NK-92 (cell line): Measurements from ENCODE around the gene NUF2.
"Not testable (repeated sequence)": the region's sequence is repeated elsewhere in the genome, so short reads cannot be mapped to it uniquely, and the experiment has no call there.

ENCODE experiments used
- DNase-seq: peaks from one replicate; lab custom pipeline; 2025; ENCODE audit not compliant: unreplicated experiment; lab: John Stamatoyannopoulos, UW

NUF2 gene

DNA sequence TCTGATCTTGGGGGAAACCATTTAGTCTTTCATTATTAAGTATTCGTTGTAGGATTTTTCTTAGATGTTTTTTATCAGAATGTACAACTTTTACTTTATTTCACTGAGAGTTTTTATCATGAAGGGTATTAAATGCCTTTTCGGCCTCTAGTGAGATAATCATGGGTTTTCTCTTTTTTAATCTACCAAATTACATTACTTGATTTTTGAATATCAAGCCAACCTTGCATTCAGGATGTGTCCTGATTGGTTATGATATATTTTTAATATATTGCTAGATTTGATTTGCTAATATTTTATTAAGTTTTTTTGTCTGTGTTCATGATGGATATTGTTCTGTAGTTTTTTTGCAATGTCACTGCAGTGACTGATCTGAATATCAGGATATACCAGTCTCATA, 9.4 kb downstream of the NUF2 start:
- no peak for DNase-seq

DNA sequence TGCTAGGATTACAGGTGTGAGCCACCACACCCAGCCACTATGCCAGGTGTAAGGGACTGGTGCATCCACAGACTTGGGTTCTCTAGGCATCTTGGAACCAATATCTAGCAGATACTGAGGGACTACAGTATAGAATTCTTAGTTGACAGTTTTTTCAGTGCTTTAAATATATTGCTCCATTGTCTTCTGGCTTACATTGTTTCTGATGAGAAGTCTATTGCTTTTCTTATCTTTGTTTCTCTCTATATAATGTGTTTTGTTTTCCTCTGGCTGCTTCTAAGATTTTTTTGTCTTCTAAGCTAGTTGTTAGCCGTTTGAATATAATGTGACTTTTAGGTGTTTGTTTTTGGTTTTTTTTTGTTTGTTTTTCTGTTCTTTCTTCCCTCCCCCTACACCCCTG, 13.5 kb downstream of the NUF2 start:
- DNase-seq: no peak

DNA sequence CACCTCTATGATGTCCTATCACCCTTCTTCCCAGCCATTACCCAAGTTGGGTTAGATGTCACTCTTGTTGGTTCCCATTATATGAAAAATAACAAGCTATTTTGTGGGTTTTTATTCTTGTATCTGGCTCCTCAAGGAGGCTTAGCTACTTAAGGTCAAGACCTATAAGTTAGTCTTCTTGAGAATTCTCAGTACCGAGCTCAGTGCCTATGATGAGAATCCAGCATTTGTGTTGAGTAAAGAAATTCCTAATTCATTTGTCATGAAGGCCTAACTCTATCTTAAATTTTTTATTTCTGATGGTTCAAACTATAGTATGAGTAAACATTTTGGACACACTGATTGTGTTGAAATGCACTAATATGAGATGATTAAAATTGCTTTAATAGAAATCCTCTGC, 15.9 kb downstream of the NUF2 start:
- DNase-seq: no peak

DNA sequence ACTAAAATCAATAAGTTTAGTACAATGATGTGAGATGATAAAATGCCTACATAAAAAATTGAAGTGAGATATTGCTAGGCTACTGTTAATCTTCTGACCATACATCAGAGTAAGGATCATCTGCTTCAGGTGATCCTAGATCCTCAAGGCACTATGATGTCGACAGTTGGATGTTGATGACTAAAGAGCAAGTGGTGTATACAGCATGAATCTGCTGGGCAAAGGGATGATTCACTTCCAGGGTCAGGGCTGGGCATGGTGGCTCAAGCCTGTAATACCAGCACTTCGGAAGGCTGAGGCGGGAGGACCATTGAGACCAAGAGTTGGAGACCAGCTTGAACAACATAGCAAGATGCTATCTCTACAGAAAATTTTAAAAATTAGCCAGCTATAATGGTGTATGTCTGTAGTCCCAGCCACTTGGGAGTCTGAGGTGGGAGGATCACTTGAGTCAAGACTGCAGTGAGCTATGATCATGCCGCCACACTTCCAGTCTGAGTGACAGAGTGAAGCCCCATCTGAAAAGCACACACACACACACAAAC, 24.6 kb downstream of the NUF2 start:
- DNase-seq: no peak

DNA sequence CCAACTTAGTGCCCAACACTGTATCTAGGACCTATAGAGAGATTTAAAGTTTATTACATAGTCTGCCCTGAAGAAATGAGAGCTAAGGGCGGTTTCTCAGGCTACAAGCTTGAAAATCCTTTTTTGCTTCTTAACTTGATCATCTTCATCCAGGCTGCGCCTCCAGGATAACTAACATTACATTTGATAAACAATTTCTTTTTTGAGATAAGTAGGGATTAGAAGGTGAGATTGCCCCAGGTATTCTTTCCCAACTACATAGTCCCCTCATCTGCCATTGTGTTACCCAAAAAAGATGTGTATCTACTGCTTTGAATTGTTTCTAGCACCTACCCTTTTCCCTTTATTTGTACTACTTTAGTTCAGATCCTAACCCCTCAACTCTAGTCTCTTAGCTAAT, 25.4 kb downstream of the NUF2 start:
- no peak for DNase-seq

DNA sequence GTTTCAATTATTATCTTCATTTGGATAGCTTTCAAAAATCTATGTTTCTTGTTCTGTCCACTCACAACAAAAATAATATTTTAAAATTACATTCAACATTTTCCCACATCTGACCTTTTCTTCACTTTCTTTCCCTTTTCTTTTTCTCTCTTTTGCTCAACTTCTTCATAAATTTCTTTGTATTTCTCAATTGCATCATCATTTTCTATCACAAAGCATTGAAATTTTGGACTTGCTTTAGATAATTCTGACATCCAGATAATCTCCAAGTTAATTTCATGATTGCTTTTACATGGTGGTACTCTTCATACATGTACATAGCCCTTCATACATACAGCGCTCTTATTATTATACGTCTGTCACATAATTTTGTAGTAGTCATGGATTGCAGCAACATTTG, 30.2 kb downstream of the NUF2 start:
- no peak for DNase-seq

DNA sequence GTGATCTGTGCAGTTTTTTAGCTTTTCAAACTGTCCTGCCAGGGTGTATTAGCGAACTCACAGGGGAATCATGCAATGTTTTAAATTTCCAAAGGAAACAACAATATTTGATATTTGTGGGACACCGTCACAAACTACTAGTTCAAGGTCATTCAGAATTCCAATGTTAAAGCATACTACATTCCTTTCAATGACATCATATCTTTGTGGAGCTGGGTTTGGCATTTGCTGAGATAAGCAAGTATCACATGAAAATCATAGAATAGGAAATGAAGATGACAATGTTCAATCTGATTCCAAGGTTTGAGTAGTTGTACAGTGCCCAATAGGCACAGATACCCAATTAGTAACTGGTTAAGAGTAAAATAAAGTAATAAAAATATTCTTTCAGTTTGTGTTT, 35.6 kb downstream of the NUF2 start:
- DNase-seq: no peak

DNA sequence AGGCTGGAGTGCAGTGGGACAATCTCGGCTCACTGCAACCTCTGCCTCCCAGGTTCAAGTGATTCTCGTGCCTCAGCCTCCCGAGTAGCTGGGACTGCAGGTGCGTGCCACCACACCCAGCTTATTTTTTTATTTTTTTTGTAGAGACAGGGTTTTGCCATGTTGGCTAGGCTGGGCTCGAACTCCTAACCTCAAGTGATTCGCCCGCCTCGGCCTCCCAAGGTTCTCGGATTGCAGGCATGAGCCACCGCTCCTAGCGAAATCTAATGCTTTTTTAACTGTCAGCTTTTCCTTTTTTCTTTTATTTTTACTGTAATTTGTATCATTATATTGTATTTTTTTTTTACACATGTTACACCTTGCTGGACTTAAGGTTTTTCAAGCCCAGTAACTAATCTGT, 36.4 kb downstream of the NUF2 start:
- not testable (repeated sequence) for DNase-seq

DNA sequence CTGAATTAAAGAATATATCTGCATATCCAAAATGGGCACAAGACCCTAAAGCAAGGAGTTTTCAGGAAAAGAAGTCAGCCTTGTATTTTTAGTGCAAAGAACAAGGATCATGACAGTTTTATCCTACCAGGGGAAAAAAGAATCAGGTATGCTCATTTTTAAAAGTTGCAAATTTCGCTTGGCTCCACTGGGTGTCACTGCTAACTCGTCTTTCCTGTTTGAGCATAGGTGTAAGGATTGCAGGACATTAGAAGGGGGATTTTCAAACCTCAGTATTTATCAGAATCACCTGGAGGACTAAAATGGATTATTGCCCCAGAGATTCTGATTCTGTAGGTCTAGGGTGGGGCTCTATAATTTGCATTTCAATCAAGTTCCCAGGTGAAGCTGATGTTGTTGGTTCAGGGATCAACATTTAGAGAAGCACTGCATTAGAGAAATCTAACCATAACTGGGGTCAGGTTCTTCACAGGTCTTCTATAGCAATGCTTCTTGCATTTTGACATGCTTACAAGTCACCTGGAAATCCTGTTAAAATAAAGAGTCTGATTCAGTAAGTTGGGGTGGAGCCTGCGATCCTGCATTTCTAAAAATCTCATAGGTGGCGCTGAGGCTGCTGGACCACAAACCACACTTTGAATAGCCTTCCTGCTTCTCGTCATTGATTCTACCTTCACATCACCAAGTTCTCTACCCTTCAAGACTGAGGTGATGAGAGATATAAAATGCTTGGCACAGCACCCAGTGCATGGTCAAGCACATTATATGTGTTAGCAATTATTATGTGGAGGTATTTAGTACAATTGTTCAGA, 39.6 kb downstream of the NUF2 start:
- DNase-seq: no peak

DNA sequence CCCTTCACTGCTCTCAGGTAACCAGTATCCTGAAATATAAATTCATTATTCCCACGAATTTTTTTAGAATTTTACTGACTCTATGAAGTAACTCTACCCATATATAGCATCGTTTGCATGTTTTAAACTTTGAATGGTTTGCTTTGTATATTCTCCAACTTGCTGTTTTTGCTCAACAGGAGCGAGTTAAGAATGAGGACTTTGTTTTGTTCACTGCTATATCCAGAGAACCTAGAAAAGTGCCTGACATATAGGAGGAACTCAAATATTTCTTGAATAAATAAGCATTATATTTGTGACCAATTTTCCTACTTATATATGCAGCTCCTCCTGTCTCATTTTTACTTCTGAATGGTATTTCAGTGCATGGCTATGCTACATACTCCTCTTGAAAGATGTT, 43.4 kb downstream of the NUF2 start:
- no peak for DNase-seq

DNA sequence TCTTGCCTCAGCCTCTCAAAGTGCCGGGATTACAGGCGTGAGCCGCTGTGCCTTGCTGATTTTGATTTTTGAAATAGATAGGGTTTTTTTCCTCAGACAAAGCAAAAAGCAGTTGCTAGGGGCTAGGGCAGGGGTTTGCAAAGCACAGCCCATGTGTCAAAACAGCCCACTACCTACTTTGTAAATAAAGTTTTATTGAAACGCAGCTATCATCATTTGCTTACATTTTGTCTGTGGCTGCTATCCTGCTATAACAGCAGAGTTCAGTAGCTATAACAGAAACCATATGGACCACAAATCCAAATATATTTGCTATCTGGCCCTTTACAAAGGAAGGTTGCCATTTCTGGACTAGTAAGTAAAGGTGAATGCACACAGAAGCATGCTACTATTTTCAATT, 44.8 kb downstream of the NUF2 start:
- DNase-seq: no peak

DNA sequence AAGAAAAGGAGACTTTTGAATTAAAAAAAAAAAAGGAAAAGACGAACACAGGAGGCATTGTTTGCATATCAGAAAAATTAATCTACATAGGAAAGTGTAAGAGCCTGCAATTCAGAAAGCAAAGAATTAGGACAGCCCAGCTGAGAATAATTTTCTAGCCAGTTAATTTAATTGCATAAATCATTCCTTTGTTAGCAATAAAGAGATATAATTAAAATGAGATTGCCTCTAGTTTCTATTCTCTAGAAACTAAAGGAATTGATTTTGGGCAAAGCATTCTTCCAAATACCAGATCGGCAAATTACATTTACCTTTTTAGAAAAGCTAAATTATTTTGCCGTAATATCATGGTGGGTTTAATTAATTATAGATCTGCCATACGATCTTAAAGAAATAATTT, 46.0 kb downstream of the NUF2 start:
- no peak for DNase-seq

DNA sequence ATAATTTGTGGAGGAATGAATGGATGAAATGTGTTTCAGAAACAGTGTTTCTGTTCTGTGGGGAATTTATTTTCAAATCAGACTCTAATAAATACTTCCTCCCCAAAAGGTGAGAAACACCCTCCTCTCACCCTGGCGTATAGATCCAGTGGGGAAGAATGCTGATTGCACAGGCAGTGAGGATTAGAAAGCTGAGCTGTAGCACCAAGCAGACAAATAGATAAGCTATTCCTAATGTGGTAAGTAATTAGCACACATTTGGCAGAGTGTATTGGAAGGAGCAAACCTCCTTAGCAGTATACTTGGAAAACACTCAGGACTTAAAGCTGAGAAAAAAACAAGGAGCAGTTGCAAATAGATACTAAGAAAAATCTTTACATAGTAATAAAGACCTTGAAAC, 50.8 kb downstream of the NUF2 start:
- DNase-seq: no peak

DNA sequence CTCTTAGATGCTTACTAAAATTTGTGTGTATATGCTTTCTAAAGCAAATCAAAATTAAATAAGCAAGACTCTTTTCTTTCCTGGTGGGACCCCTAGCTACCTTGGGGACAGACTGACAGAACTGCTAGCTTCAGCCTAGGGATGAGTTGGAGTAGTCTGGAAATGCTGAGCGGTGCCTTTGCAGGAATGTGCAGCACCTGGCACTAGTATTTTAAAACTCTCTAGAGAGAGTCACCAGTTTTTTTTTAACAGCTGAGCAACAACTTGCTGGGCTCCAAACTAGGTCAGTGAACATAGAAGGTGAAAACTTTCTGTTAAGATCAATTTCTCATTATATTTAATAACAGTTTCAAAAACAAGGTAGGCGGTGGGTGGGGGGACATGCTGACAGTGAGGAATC, 56.8 kb downstream of the NUF2 start:
- DNase-seq: no peak

DNA sequence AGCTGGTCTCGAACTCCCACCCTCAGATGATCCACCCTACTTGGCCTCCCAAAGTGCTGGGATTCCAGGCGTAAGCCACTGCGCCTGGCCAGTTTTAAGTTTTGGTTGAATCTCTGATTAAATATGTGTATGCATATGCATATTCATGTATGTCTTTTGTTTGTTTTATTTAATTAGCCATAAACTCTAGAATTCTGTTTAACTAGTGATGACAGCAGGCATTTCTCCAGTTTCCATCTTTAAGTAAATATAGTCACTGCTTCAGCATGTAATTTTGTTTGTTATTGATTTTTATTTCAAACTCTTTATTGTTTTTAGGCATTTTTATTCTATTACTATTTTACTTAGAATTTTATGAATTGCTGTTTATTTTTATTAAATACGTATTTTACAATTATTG, 58.0 kb downstream of the NUF2 start:
- no peak for DNase-seq

DNA sequence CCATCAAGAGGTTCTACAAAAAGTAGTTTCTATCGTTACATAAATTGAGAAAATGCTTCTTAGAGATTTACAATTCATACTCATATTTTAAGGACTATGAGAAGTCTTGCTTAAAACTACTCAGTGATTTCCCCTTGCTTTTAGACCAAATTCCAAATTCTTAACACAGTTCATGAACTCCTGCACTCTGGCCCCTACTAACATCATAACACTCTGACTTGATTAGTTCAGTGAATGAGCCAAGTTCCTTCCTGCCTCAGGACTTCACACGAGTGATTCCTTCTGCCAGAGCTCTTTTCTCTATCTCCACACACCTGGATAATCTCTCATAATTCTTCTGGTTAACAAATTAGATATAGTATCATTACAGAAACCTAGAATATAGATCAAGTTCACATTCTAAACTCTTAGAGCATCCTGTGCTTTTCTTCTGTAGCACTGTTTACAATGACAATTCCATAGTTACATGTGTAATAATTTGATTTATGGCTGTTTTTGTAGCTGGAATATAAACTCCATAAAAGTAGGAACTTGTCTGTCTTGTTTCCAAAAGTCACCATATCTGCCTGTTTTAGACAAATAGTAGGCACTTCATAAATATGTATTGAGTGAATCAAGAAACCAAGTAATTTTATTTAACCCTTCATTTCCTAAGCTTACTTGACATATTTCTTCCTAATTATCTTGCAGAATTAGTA, 59.9 kb downstream of the NUF2 start:
- DNase-seq: no peak

DNA sequence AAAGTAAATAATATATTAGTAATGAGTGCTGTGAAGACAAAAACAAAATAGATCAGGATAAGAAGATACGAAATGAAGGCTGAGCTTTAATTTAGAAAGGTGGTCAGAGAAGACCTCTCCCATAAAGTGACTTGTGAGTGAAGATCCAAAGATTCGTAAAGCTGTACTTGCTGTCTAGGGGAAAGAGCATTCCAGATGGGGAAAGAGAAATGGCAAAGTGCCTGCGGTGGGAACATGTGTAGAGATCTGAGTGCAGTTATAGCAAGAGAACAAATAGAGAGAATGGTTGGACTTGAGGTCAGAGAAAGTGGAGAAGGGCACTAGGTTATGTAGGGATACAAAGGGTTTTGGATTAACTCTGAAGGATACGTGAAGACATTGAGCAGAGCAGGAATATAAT, 60.6 kb downstream of the NUF2 start:
- no peak for DNase-seq

DNA sequence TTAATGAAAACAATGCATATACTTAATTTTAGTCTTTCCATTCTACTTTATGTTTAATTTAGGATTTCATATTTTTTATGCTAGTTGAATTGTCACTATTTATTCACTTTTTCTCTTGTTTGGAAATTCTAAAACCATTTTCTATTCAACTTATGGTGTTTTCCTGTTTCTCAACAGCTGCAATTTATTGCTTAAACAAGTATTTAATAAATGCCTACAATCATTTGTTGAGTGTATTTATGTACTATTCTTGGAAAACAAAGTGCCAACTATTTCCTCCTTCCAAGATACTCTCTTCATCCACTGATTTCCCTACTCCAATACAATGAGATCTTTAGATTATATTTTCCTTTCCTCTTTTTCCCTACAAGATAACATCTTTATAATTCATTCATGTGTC, 65.4 kb downstream of the NUF2 start:
- DNase-seq: no peak

DNA sequence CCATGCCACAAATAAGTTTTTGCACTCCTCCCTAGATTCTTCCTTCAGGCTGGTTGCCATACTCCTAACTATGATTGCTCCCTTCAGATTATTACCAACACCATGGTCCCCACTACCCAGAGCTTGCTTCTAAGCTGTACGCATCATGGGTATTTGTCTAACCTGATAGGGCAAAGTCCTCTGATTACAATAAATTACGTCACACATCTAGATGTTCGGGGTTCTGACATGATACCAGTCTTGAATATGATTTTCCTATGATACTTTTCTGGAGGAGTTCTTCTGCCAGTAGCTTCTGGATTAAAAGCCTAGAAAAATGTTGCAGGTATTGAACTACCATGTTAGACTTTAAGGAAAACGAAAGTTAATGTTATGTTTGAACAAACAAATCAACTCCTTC, 67.2 kb downstream of the NUF2 start:
- no peak for DNase-seq

DNA sequence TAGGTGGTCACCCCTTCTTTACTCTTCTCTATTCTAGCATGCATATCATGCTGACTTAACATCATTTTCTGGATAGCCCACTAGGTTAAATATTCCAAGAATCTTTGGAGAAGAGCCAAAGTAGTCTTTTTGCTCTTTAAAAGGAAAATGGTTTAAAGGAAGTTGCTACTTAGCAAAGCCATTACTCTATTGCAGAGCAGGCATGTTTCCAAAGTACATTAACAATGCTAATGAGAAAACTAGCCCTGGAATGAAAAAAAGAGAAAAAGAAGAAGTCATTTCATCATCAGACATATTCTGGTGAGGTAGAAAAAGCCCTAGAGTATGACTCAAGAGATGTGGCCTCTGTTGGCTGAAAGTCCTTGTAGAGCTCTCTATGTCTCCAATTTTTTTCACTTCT, 74.0 kb downstream of the NUF2 start:
- no peak for DNase-seq

DNA sequence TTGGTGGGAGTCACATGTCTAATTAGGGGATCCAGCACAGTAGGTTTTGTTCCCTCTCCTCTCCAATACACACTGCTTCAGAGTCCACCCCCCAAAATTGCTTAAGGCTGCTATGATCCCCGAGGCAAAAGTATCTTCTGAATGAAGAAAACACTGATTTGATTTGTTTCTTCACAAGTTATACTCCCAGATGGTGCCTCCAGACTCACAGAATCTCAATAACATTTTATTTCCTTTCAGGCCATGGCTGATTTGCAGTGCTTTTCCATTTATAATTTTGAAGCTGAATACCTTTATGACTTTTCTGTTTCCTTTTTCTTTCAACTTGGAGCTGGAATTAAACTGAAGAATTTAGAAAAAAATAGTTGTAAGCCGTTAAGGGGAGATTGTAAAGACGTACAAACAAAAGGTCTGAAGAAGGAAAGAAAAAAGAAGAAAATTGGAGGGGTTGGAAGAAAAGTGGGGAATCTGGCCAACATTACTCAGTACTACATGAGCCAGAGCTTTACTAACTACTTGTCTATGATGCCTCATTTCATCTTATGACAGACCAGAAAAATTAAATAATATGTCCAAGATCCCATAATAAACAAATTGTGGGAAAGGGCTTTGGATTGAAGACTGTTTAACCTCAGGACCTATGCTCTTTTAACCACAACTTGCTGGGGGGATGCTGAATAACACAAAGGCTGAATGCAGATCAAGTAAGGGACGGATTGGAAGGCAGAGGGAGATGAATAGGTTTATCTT, 75.9 kb downstream of the NUF2 start:
- DNase-seq: no peak

DNA sequence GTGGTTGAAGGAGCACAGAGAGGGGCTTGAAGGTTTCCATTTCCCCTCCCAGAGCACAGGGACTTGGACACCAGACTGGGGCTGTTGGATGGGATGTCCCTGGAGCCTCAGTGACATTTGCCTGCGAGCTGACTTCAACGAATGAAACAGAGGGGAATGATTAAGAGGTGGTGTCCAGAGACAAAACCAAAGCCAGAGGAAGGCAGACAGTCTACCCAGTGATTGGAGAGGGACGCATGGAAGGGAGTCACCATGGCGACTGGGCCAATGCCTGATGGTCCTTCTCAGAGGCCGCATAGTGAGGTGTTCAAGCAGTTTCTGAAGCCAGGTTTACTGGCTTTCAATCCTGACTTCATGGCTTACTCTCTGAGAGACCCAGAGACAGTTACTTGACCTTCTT, 77.2 kb downstream of the NUF2 start:
- no peak for DNase-seq
